ENCODE results near the gene VIM. TPM values are rescaled to one million over a fixed set of nuclear protein-coding genes. Genes with fewer than 3 reads are reported as not detected.

Gene VIM
- total RNA-seq, 6 experiments from 2014 or later: 39.3 to 160 (median 97.4) TPM

DNA sequence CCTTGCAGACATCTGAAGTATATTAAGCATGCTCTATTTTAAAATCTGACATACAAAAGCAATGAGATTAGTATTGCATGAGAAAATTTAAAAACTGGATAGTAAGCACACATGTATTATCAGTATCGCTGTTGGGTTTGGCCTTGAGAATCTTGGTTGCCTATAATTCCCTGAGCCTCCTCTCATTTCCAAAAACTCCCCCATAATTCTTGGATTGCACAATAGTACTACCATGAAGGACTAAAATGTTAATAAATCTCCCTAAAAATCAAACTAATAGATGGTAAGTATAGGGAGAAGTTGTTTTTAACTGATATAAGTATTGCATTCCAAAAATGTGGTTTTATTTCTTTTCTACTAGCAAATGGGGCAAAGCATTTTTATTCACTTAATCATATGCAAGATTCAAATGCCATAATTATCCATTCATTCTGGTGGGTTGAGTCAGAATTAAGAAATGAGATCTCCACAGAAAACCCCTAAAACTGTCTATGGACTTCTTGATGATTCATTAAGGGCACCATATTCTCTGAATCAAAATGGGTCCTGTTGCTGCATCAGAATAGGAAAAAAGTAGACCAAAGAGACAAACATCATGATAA is 10.3 kb upstream of the VIM start:
- no peaks in the 10 kb centered on the region for H3K27me3 ChIP-seq
- intact Hi-C loops (cut with DNase I): no loop called here
- no peak overlapping the region for H3K27ac ChIP-seq
- ATAC-seq (no peak), DNase-seq (no peak)
- no peak overlapping the region for H3K4me3 ChIP-seq
- TF ChIP-seq, protein P1, sequence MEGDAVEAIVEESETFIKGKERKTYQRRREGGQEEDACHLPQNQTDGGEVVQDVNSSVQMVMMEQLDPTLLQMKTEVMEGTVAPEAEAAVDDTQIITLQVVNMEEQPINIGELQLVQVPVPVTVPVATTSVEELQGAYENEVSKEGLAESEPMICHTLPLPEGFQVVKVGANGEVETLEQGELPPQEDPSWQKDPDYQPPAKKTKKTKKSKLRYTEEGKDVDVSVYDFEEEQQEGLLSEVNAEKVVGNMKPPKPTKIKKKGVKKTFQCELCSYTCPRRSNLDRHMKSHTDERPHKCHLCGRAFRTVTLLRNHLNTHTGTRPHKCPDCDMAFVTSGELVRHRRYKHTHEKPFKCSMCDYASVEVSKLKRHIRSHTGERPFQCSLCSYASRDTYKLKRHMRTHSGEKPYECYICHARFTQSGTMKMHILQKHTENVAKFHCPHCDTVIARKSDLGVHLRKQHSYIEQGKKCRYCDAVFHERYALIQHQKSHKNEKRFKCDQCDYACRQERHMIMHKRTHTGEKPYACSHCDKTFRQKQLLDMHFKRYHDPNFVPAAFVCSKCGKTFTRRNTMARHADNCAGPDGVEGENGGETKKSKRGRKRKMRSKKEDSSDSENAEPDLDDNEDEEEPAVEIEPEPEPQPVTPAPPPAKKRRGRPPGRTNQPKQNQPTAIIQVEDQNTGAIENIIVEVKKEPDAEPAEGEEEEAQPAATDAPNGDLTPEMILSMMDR (IDR thresholded peaks at IDR 0.05): no peak
- no peak for TF ChIP-seq POLR2A (IDR thresholded peaks at IDR 0.05)
- 82% methylated on average over 1 of the region's 1 CpG for WGBS (ENCODE audit: insufficient coverage, low coverage, low lambda C conversion rate, missing lambda C conversion rate)
- no peaks in the 10 kb centered on the region for H3K4me1 ChIP-seq
- H3K9me3 ChIP-seq: no peaks in the 10 kb centered on the region
- H3K36me3 ChIP-seq: no peaks in the 10 kb centered on the region

DNA sequence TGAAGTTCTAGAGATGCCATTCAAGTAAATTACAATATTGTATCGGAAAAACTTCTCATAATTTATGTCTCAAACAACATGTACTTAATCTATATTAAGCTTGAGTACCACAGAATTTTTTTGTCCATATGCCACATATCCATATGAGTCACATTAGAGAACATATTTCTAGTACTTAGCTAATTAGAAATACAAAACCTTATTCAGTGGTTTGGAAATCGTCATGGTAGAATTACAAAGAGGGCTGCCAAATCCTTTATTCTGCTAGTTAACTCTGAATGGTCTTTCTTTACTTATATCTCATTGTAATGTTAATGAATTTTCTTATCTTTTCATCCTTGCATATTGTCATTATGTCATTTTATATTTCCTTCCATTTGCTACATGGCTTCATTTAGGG is 9.0 kb upstream of the VIM start:
- H3K9me3 ChIP-seq: no peaks in the 10 kb centered on the region
- no peak for TF ChIP-seq POLR2A (IDR thresholded peaks at IDR 0.05)
- TF ChIP-seq, protein P1 (IDR thresholded peaks at IDR 0.05): no peak
- H3K27ac ChIP-seq: no peak overlapping the region
- H3K4me1 ChIP-seq: no peaks in the 10 kb centered on the region
- no peaks in the 10 kb centered on the region for H3K27me3 ChIP-seq
- intact Hi-C loops (cut with DNase I): no loop called here
- no peaks in the 10 kb centered on the region for H3K36me3 ChIP-seq
- WGBS (ENCODE audit: insufficient coverage, low coverage, low lambda C conversion rate, missing lambda C conversion rate): 83% methylated on average over 2 of the region's 2 CpGs
- ATAC-seq (no peak), DNase-seq (no peak)
- no peak overlapping the region for H3K4me3 ChIP-seq

DNA sequence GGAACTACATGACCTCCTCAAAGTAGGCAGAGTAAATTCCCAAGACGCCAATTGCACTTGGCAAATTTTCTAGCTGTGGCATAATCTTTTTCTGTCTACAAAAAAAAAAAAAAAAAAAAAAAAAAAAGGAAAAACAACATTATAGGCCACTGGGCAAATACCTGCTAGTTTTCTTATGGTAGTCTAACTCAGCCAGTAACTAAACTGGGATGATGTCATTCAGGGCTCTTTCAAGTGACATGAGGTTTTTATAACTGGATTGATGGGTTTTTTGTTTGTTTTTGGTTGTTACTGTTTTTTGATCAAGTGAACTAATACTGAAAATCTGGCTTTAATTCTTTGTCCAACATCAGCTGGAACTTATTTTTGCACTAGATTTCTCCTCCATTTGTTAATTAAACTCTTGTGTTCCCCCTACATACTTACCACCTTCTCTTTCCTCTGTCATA is 7.4 kb upstream of the VIM start:
- Histone ChIP-seq H3K9me3 (no peaks in the 10 kb centered on the region), H3K27me3 (no peaks in the 10 kb centered on the region), H3K27ac (no peak overlapping the region), H3K4me1 (no peaks in the 10 kb centered on the region), H3K36me3 (no peaks in the 10 kb centered on the region), H3K4me3 (no peak overlapping the region)
- ATAC-seq (no peak), DNase-seq (no peak)
- intact Hi-C loops (cut with DNase I): no loop called here
- TF ChIP-seq, protein P1 (IDR thresholded peaks at IDR 0.05): no peak
- no peak for TF ChIP-seq POLR2A (IDR thresholded peaks at IDR 0.05)
- 86% methylated on average over 1 of the region's 1 CpG for WGBS (ENCODE audit: insufficient coverage, low coverage, low lambda C conversion rate, missing lambda C conversion rate)

DNA sequence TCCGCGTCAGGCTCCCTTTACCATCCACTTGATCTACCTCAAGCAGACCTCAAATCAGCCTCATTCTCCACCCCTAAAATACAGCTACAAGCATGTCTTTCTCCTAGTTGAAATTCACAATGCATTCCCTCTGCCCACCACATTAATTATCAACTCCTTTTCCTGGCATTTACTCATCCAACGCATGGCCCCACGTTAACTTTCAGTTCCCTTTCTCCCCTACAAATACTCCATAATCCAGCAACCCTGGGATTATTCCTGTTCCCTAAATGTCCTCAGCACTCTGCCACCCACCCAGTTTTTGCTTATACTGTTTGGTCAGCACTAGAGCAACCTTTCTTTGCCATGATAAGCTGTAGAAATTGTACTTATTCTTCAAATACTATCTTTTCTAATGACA is 5.7 kb upstream of the VIM start:
- intact Hi-C loops (cut with DNase I): no loop called here
- Histone ChIP-seq H3K4me3 (no peak overlapping the region), H3K36me3 (no peaks in the 10 kb centered on the region), H3K4me1 (no peaks in the 10 kb centered on the region), H3K27ac (no peak overlapping the region), H3K27me3 (no peaks in the 10 kb centered on the region), H3K9me3 (no peaks in the 10 kb centered on the region)
- TF ChIP-seq, protein P1 (IDR thresholded peaks at IDR 0.05): no peak
- no peak for TF ChIP-seq POLR2A (IDR thresholded peaks at IDR 0.05)
- DNase-seq (no peak), ATAC-seq (no peak)
- WGBS (ENCODE audit: insufficient coverage, low coverage, low lambda C conversion rate, missing lambda C conversion rate): 22% methylated on average over 2 of the region's 4 CpGs

All from right lobe of liver (tissue), 6 donors.